ENCODE results near the gene COMMD8. TPM values are rescaled to one million over a fixed set of nuclear protein-coding genes. Genes with fewer than 3 reads are reported as not detected.

COMMD8 gene
- polyA plus RNA-seq, 1 donor (not counting 4 experiments of a cell fraction or from before 2014, with no cell fraction given) = 38.6 TPM

DNA sequence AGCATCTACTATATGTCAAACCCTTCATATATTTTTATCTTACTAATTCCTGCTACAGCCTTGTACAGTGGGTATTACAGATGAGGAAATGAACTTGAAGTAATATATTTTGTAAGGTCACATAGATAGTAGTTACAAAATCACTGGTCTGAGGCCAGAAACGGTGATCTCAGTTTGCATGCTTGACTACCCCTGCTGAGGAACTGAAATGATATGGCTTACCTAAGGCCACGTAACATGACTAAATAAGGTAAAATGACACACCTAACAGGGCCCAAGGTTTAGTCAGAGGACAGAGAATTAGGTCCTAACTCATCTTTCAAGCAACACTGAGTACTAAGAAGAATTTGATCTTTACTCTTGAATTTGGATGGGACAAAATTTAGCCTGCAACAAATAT is 1.5 kb upstream of the COMMD8 start:
- Histone ChIP-seq H3K4me1 (ENCODE audit: control insufficient read depth, extremely low read depth, insufficient read depth, low read length) (peaks cover 14% of the 10 kb centered on the region), H3K27me3 (ENCODE audit: control insufficient read depth, extremely low read depth, insufficient read depth, low read length) (no peaks in the 10 kb centered on the region), H3K9me1 (ENCODE audit: control insufficient read depth, extremely low read depth, insufficient read depth, low read length) (no peaks in the 10 kb centered on the region), H3K79me2 (ENCODE audit: control insufficient read depth, insufficient read depth, low read length) (peaks cover 4% of the 10 kb centered on the region), H4K20me1 (ENCODE audit: control insufficient read depth, extremely low read depth, insufficient read depth, low read length) (no peaks in the 10 kb centered on the region), H3K4me2 (ENCODE audit: control insufficient read depth, extremely low read depth, insufficient read depth, low read depth, low read length) (no peak overlapping the region), H3K9me3 (ENCODE audit: control insufficient read depth, low read depth, low read length) (no peaks in the 10 kb centered on the region), H3K36me3 (ENCODE audit: control insufficient read depth in 2 of 2, extremely low read depth in 1 of 2, insufficient read depth in 2 of 2, low read length in 2 of 2) (no peaks in the 10 kb centered on the region), H3K4me3 (ENCODE audit: control insufficient read depth in 2 of 3, extremely low read depth in 1 of 3, insufficient read depth in 2 of 3, low read depth in 1 of 3, low read length in 3 of 3) (no peak overlapping the region), H2AFZ (ENCODE audit: control insufficient read depth, low read length) (no peak overlapping the region), H3K27ac (ENCODE audit: control insufficient read depth, insufficient read depth, low read length) (no peak overlapping the region), H3K9ac (ENCODE audit: control insufficient read depth, extremely low read depth, insufficient read depth, low read length) (no peak overlapping the region)
- no peak for FAIRE-seq
- dilution Hi-C loops (cut with MboI; ENCODE audit: extremely low pct_ligation_motif_present, low sequenced_read_pairs) = no loop called here
- TF ChIP-seq EZH2 (IDR thresholded peaks at IDR 0.05; ENCODE audit: low read length) (no peak), CTCF (optimal IDR thresholded peaks at IDR 0.05 in 1 of 3, IDR thresholded peaks at IDR 0.05 in 1 of 3, conservative IDR thresholded peaks at IDR 0.05 in 1 of 3; ENCODE audit: extremely low read depth in 1 of 3, insufficient read depth in 2 of 3, low read length in 3 of 3) (no peak)
- no peak for DNase-seq (ENCODE audit: low read depth, low spot score)

GRCh38 chr4:47462799-47463234 is 685 bp downstream of the COMMD8 start:
- H3K27ac ChIP-seq (ENCODE audit: control insufficient read depth, insufficient read depth, low read length) = peak overlapping the region; percentile 70
- no peaks in the 10 kb centered on the region for H3K27me3 ChIP-seq (ENCODE audit: control insufficient read depth, extremely low read depth, insufficient read depth, low read length)
- H3K9ac ChIP-seq (ENCODE audit: control insufficient read depth, extremely low read depth, insufficient read depth, low read length) = peak overlapping the region; percentile 75
- no peaks in the 10 kb centered on the region for H4K20me1 ChIP-seq (ENCODE audit: control insufficient read depth, extremely low read depth, insufficient read depth, low read length)
- no peaks in the 10 kb centered on the region for H3K9me3 ChIP-seq (ENCODE audit: control insufficient read depth, low read depth, low read length)
- DNase-seq (ENCODE audit: low read depth, low spot score) (no peak), FAIRE-seq (peak; percentile 23)
- H2AFZ ChIP-seq (ENCODE audit: control insufficient read depth, low read length) = peak overlapping the region; percentile 90
- H3K79me2 ChIP-seq (ENCODE audit: control insufficient read depth, insufficient read depth, low read length) = peaks cover 4% of the 10 kb centered on the region
- peak overlapping the region; percentile 84 for H3K4me2 ChIP-seq (ENCODE audit: control insufficient read depth, extremely low read depth, insufficient read depth, low read depth, low read length)
- H3K4me3 ChIP-seq (ENCODE audit: control insufficient read depth in 2 of 3, extremely low read depth in 1 of 3, insufficient read depth in 2 of 3, low read depth in 1 of 3, low read length in 3 of 3) = peak overlapping the region; percentile 75 to 93 (median 81)
- no peaks in the 10 kb centered on the region for H3K36me3 ChIP-seq (ENCODE audit: control insufficient read depth in 2 of 2, extremely low read depth in 1 of 2, insufficient read depth in 2 of 2, low read length in 2 of 2)
- no peaks in the 10 kb centered on the region for H3K9me1 ChIP-seq (ENCODE audit: control insufficient read depth, extremely low read depth, insufficient read depth, low read length)
- peaks cover 9% of the 10 kb centered on the region for H3K4me1 ChIP-seq (ENCODE audit: control insufficient read depth, extremely low read depth, insufficient read depth, low read length)
- dilution Hi-C loops (cut with MboI; ENCODE audit: extremely low pct_ligation_motif_present, low sequenced_read_pairs) = no loop called here
- no peak for TF ChIP-seq EZH2 (IDR thresholded peaks at IDR 0.05; ENCODE audit: low read length)
- TF ChIP-seq CTCF (optimal IDR thresholded peaks at IDR 0.05 in 1 of 3, IDR thresholded peaks at IDR 0.05 in 1 of 3, conservative IDR thresholded peaks at IDR 0.05 in 1 of 3; ENCODE audit: extremely low read depth in 1 of 3, insufficient read depth in 2 of 3, low read length in 3 of 3) = no peak

All from keratinocyte (primary cell).